Measurements from ENCODE around the gene DNAJB8.

DNAJB8 gene

GRCh38 chr3:128427872-128428822 lies 38.5 kb downstream of the DNAJB8 start:
- no peak for TF ChIP-seq CTCF (IDR thresholded peaks at IDR 0.05; ENCODE audit: low read depth, low read length)
- H3K36me3 ChIP-seq, result no peaks in the 10 kb centered on the region
- H3K27me3 ChIP-seq (ENCODE audit: insufficient read depth, low read depth, severe bottlenecking), result peaks cover 17% of the 10 kb centered on the region
- H3K4me3 ChIP-seq (ENCODE audit: low read depth, low read length), result no peak overlapping the region
- no peak overlapping the region for H3K27ac ChIP-seq
- no peaks in the 10 kb centered on the region for H3K9me3 ChIP-seq (ENCODE audit: severe bottlenecking)
- no peak for DNase-seq

GRCh38 chr3:128427175-128427857 lies 39.4 kb downstream of the DNAJB8 start:
- Histone ChIP-seq H3K27ac (no peak overlapping the region), H3K4me3 (ENCODE audit: low read depth, low read length) (no peak overlapping the region), H3K27me3 (ENCODE audit: insufficient read depth, low read depth, severe bottlenecking) (peaks cover 13% of the 10 kb centered on the region), H3K36me3 (no peaks in the 10 kb centered on the region), H3K9me3 (ENCODE audit: severe bottlenecking) (no peaks in the 10 kb centered on the region)
- DNase-seq, result no peak
- TF ChIP-seq CTCF (IDR thresholded peaks at IDR 0.05; ENCODE audit: low read depth, low read length), result no peak

GRCh38 chr3:128426128-128426921 lies 40.4 kb downstream of the DNAJB8 start:
- Histone ChIP-seq H3K9me3 (ENCODE audit: severe bottlenecking) (no peaks in the 10 kb centered on the region), H3K36me3 (no peaks in the 10 kb centered on the region), H3K4me3 (ENCODE audit: low read depth, low read length) (peak overlapping the region; percentile 25), H3K27me3 (ENCODE audit: insufficient read depth, low read depth, severe bottlenecking) (peaks cover 3% of the 10 kb centered on the region), H3K27ac (no peak overlapping the region)
- peak; percentile 80 for TF ChIP-seq CTCF (IDR thresholded peaks at IDR 0.05; ENCODE audit: low read depth, low read length)
- DNase-seq, result peak; percentile 59

GRCh38 chr3:128425846-128426127 lies 40.9 kb downstream of the DNAJB8 start:
- Histone ChIP-seq H3K9me3 (ENCODE audit: severe bottlenecking) (no peaks in the 10 kb centered on the region), H3K36me3 (no peaks in the 10 kb centered on the region), H3K27ac (no peak overlapping the region), H3K4me3 (ENCODE audit: low read depth, low read length) (no peak overlapping the region), H3K27me3 (ENCODE audit: insufficient read depth, low read depth, severe bottlenecking) (peaks cover 3% of the 10 kb centered on the region)
- DNase-seq, result no peak
- no peak for TF ChIP-seq CTCF (IDR thresholded peaks at IDR 0.05; ENCODE audit: low read depth, low read length)

GRCh38 chr3:128425142-128425845 lies 41.4 kb downstream of the DNAJB8 start:
- Histone ChIP-seq H3K36me3 (no peaks in the 10 kb centered on the region), H3K9me3 (ENCODE audit: severe bottlenecking) (no peaks in the 10 kb centered on the region), H3K27ac (no peak overlapping the region), H3K27me3 (ENCODE audit: insufficient read depth, low read depth, severe bottlenecking) (peaks cover 3% of the 10 kb centered on the region), H3K4me3 (ENCODE audit: low read depth, low read length) (no peak overlapping the region)
- DNase-seq, result no peak
- TF ChIP-seq CTCF (IDR thresholded peaks at IDR 0.05; ENCODE audit: low read depth, low read length), result no peak
